HG02610 (cell line): Measurements from ENCODE around the gene CCDC88A.
"Not testable (repeated sequence)": the region's sequence is repeated elsewhere in the genome, so short reads cannot be mapped to it uniquely, and the experiment has no call there.

Experiments used
- ATAC-seq: cut with Tn5 transposase; IDR thresholded peaks from one replicate; pipeline ENCODE4 v1.9.1; 2021; ENCODE audit warnings: mild to moderate bottlenecking, moderate library complexity; ENCODE audit not compliant: unreplicated experiment

CCDC88A gene

DNA sequence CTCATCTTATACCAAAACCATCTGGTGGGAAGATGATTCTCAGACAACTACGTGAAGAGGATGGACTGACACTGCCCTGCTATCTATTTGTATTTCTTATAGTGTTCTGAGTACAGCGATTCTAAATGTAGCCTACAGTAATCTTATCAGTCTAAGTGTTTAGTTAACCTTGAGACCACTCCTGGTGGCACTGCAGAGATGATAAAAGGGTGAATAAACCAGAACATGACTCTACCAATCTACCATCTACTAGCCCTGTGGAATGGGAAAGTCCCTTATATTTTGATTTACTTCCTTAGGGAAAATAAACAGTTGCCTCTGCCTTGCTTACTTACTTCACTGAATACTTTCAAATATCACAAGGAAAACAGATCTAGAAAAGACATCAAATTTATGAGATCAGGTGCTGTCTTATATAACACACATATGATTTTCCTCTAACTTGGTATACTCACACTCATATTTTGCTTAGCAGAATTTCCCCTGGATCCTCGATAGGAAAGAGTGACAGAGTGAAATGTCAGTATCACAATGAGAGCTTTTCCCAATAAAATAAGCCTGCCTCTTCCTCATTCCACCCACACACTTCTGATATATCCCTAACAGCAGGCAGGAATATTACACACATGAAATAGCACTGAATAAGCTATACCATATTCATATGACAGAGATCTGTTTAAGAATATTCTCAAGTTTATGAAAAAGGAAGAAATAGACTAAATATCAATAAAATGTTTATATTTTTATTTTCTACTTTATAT lies 92.0 kb downstream of the CCDC88A start:
- no peak for ATAC-seq

DNA sequence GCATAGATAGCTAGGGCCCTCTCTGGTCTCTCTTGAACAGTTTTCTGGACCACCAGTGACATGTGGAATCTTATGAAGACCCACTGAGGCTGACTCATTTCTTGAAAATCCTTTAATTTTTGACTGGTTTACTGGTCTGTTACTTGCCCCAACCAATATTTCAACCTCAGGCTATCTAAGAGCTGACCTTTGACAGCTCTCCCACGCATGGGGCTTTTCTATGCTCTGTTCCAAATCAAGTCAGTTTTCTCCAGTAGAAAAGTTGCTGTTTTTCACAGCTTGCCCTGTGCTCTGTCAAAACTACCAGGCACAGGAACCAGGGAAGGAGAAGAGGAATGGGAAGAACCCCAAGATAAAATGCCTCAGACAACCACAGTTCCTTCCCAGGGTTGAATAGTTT lies 104.7 kb downstream of the CCDC88A start:
- no peak for ATAC-seq

DNA sequence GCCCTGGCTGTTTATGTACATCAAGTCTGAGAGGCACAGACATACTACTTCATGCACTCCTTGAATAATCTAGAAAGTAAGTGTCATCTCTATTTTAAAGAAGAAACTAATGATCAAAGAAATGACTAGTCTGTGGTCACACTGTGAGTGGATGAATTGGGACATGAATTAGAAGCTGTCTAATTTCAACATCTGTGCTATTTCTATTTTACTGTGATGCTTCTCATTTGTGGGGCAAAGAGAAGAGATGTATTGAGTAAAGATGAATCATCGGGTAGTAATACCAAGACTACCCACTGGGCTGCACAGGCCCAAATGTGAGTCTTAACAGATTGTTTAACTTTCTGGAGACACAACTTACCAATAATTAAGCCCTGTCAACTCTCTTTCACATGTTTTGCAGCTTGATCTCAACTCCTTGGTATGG lies 108.2 kb downstream of the CCDC88A start:
- peak; percentile 97 for ATAC-seq

DNA sequence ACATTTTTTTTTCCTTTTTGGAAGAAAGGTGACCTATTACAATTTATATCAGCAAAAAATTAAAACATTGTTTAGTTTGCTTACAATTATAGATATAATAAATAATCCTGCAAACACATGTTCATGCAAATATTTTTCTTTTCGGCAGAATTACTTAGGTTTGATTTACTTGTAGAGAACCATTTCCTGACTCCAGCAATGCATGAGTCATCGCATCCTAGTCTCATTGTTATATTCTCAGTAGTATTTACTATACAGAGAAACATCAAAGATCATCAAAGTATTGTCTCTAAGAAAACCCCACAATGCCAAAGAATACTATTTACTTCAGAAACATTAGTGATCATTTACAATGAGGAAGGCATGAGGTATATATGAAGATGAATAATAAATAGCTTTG lies 110.2 kb downstream of the CCDC88A start:
- ATAC-seq: no peak

DNA sequence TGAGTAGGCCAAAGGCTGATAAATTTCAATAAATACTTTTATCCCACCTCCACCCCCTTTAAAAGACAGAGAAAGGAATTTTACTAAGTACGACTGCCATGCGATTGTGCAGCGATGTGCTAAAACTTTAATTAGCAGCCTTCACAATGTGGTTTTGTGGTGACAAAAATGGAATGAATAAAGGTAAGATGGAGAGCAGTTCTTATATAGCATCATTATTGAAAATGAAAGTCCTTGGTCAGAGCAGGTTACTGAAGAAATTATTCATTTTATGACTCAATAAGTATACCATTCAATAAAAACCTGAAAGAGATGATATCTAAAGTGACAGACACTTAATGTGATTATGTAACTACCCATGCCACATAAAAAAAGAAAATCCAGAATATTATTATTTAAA lies 117.4 kb downstream of the CCDC88A start:
- peak; percentile 87 for ATAC-seq

DNA sequence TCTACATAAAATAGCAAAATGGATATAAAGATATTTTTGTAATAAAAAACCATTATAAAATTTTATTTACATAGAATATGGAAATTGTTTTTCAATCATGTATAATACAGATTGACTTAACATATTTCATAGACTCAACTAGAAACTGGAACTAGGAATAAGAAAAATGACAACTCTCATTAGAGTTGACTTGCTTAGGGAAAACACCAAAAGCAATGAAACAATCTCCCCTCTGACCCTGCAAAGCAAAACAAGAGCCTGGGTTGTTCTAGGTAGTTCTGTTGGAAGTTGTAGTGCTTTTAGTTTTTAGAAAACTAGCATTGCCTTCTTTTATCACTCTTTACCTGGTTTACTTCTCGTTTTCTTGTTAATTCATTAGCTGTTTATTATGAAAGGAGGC lies 118.4 kb downstream of the CCDC88A start:
- peak; percentile 53 for ATAC-seq

DNA sequence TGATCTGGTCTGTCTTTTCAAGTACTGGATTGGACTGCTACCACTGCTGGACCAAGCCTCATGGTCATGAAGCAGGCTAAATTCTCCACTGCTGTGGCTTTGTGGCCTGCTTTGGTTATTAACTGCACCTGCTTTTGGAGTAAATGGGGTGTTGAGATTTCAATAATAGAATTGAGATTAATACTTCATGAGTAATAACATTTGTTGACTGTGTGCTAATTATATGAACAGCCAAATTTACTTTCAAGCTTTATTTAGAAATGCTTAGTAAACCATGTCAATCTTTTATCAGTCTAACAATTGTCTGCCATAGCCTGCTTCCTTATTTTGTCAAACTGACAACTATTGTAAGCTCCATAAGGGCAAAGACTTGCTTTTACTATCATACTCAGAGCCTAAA lies 123.3 kb downstream of the CCDC88A start:
- peak; percentile 54 for ATAC-seq

DNA sequence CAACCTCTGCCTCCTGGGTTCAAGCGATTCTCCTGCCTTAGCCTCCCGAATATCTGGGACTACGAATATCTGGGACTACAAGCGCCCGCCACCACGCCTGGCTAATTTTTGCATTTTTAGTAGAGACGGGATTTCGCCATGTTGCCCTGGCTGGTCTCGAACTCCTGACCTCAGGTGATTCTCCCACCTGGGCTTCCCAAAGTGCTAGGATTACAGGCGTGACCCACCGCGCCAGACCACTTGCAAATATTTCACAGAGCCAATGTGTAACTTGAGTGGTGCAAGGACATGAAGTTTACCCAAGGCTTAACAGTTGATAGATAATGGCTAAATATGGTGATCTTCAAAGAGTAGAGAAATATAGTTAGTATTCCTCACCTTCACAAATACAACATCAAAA lies 136.6 kb downstream of the CCDC88A start:
- no peak for ATAC-seq

DNA sequence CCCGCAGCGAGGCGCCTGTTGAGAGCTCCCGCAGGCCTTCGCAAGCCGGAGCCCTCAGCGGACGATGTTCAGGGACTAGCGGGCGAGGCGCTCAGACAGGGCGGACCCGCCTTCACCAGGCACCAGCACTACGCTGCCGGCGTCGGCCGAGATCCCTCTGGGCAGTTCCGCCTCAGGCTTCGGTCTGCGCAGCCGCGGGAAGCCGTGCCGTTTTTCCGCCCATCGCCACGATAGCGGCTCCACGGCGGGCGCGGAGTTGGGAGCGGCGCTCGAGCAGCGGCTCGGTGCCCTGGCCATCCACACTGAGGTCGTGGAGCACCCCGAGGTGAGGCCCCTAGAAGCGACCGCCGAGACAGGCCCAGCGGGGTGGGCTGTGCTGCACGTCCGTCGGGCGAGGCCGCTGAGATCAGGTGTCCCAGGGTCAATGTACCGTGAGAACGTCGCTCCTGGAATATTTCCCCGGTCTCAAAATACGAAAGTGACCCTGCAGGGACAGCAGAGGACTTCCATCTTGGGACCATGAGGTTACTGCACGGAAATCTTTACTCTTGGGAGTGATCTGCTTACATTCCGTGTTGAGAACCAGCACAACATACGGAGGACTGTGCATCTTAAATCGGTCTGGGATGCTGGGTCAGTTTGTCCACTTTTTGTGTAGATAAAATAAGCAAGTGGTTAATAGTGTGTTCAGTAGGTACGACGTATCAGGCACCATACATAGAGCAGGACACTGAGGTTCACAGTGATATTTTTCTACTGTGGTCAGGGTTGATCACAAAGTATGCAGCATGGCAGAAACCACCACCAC lies 137.3 kb downstream of the CCDC88A start:
- ATAC-seq: peak; percentile 99

DNA sequence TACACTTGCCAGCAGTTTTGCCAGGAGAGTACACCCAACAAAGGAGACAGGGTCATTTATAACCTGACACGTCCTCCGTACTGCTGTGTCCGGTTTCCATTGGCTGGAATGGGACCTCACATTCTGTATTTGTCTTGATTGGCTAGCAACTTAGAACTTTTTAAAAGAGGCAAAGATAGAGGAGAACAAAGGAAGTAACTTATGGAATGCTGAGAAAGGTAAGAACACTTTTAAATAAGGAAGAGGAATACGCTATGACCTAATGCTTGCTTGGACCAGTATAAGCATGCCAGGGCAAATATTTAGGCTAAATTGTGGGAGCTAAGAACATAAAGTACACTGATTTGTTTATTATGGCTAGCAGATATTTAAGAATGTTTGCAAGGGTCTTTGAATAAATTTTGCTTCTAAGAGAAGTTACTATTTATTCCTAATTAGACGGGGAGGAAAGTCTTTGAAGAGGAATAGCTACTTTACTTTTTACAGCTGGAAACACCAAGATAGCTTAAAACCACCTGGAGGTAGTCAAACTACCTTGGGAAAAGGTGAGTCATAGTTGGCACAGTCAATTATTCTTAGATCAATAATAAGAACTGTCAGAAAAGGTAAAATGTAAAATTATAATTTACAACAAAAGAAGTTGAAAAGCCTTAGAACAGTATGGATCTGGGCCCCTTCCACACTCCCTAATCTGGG lies 138.7 kb downstream of the CCDC88A start:
- not testable (repeated sequence) for ATAC-seq

DNA sequence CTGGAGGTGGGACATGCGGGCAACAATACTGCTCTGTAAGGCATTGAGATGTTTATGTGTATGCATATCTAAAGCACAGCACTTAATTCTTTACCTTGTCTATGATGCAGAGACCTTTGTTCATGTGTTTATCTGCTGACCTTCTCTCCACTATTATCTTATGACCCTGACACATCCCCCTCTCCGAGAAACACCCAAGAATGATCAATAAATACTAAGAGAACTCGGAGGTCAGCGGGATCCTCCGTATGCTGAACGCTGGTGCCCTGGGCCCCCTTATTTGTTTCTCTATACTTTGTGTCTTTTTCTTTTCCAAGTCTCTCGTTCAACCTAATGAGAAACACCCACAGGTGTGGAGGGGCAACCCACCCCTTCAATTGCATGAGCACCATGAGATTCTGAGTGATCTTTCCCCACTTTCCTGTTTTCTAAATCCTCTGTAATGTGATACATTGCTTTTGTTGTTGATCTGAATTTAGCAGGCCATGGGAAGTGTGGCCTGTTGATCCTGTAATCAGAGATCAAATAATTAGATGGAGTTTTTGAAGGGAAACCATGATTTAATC lies 139.7 kb downstream of the CCDC88A start:
- ATAC-seq: not testable (repeated sequence)

DNA sequence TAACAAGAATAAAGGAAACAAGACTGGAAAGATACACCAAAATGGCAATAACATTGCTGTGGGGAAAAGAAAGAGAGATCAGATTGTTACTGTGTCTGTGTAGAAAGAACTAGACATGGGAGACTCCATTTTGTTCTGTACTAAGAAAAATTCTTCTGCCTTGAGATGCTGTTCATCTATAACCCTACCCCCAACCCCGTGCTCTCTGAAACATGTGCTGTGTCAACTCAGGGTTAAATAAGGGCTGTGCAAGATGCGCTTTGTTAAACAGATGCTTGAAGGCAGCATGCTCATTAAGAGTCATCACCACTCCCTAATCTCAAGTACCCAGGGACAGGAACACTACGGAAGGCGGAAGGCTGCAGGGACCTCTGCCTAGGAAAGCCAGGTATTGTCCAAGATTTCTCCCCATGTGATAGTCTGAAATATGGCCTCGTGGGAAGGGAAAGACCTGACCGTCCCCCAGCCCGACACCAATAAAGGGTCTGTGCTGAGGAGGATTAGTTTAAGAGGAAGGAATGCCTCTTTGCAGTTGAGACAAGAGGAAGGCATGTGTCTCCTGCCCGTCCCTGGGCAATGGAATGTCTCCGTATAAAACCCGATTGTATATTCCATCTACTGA lies 140.3 kb downstream of the CCDC88A start:
- ATAC-seq: not testable (repeated sequence)

DNA sequence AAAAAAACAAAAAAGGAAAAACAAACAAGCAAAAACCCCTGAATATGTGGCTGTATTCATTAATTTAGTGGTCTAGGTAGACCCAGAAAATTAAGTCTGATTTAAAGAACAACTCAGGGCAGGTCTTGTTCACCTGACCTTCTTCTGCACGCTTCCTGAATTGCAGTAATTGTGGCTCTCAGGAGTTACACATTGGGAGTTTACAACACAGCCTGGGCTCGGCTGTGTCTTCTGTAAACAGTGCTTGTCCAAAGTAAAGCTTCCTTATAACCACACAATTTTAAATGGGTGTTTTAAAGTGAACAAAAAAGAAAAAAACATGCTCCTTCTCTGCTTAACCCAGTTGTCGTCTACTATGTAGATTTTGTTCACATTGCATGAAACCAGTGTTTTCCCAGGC lies 142.3 kb downstream of the CCDC88A start:
- ATAC-seq: no peak

DNA sequence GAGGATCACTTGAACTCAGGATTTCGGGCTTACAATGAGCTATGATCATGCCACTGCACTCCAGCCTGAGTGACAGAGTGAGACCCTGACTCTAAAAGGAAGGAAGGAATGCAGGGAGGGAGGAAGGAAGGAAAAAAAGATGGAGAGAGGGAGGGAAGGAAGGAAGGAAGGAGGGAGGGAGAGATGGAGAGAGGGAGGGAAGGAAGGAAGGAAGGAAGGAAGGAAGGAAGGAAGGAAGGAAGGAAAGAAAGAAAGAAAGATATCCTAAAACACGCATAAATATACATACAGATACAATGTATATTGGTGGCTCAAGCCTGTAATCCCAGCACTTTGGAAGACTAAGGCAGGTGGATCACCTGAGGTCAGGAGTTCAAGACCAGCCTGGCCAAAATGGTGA lies 145.3 kb downstream of the CCDC88A start:
- not testable (repeated sequence) for ATAC-seq

DNA sequence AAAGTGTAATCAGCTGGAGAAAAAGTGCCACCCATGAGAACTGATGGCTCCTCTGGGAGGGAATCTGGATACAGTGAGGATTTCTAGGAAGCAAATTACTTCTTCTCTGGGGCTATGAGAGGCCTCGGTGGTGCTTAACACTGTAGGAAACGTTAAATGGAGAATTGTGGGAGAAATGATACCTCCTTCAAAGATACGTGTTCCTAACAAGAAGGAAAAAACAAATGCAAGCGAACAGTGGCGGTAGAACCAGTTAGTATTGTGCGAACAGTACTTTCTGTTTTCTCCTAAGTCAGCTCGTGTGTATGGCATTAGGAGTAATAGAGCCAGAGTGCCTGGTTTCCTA lies 150.0 kb downstream of the CCDC88A start:
- ATAC-seq: no peak

DNA sequence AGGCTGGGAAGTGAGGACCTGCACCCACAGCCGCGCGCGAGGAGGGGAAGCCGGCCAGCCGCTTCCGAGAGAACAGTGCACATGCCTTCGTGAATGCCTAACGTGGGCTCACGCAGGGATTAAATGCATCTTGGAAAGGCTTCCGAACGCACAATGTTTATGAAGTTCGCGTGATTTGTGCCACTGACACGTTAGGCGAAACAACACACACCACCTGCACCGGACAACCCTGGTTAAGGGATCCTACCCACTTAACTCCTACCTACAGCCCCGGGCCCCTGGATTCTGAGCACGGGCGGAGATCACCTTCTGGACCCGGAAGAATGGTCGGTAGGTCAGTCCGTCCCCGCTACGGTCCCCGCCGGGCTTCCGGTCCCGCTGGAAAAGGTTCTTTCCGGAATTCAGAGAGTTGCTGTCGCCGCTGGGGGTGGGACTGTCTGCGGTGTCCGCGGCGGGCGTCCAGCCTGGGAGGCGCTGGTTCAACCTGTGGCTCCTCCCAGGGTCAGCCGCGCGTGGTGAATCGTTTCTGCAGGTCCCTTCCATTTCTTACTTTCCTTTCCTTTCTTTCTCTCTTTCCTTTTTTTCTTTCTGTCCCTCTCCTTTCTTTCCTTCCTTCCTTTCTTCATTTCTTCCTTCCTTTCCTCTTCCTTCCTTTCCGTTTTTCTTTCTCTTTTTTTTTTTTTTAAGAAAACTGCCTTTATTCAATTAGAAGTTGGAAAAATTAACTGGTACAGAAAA lies 150.6 kb downstream of the CCDC88A start, which contains the start of gene MTIF2:
TSS of gene MTIF2 (minus strand) at position 325 of the 738 bp plus-strand sequence. CDS start 5,373 bp downstream, outside the sequence.
- peak; percentile 98 for ATAC-seq

DNA sequence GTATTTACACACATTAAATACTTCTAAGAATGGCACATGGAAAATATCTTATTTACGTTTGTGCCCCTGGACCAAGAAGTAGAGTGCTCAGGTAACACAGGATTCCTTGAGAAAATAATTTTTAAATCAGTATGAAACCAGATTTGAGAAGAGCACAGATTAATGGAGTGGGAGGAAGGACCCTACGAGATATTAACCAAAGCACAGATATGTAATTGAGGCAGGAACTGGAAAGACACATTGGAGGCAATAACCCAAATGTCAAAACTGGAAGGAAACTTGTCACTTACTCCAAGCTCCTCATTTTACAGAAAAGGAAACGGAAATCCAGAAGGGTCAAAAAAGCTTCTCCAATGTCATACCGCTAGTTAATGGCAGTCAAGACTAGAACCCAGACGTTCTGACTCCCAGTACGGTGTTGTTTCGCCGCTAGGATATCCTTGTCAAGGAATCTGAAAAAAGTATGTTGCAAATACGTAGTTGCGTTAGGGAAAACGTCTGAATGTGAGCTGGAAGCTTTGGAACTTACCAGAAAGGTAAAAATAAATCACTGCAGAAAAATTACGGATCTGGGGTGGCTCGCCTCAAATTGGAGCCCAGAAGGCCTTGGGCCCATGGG lies 151.3 kb downstream of the CCDC88A start:
- no peak for ATAC-seq

DNA sequence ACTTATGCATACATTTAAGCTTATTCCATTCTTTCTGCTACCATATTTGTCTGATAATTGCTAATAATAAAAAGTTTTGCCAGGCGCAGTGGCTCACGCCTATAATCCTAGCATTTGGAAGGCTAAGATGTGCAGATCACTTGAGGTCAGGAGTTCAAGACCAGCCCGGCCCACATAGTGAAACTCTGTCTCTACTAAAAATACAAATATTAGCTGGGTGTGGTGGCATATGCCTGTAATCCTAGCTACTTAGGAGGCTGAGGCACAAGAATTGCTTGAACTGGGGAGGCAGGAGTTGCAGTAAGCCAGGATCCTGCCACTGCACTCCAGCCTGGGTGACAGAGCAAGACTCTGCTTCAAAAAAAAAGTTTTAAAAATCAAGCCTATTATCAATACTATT lies 160.1 kb downstream of the CCDC88A start:
- not testable (repeated sequence) for ATAC-seq

DNA sequence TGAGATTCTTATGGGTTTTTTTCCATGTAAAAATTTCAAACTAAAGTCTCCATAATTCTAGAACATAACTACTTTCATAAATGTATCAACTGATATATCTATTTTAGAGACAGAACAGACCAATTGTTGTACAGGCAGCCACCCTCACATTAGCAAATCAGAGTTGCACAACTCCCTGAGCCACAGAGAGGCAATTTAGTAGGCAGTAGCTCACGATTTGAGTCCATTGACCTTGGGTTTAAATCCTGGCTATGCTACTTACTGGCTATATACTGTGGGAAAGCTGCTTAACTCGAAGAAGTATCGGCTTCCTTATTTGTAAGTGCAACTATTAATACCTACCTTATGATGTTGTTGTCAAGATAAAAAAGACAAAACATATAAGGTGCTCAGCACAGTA lies 166.8 kb downstream of the CCDC88A start:
- no peak for ATAC-seq

DNA sequence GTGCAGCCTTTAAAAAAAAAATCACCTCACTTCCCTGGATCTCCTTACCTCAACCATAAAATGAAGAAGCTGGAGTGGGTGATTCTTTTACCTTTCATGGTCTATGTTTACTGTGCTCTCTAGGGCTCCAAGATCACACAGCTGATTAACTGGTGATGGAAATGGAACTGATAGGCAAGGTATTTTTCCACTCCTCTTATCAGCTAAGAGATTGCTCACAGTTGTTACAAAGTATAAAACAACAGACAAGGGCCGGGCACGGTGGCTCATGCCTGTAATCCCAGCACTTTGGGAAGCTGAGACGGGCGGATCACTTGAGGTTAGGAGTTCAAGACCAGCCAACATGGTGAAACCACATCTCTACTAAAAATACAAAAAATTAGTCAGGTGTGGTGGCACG lies 172.6 kb downstream of the CCDC88A start:
- ATAC-seq: no peak
